HCT116 (cell line): Measurements from ENCODE around the gene GSTO2.

ENCODE experiments used
- TF ChIP-seq, protein P1 (sequence below): IDR thresholded peaks from 2 replicates; pipeline ENCODE4 v1.6.1; 2012
- TF ChIP-seq, protein P2 (sequence below), 3 experiments: fragments of 200-600 bp in 1 of 3; sonication (generic) in 1 of 3; IDR thresholded peaks in 2 of 3; conservative IDR thresholded peaks in 1 of 3; 2 replicates each; pipeline ENCODE4 v1.5.1; 2012 to 2017; ENCODE audit warnings: low read depth in 2 of 3, low read length in 2 of 3, antibody characterized with exemption in 1 of 3, borderline replicate concordance in 1 of 3, control low read depth in 1 of 3, mild to moderate bottlenecking in 1 of 3, mixed read lengths in 1 of 3, mixed run types in 1 of 3, moderate library complexity in 1 of 3; ENCODE audit not compliant: insufficient read depth in 1 of 3

DNA sequence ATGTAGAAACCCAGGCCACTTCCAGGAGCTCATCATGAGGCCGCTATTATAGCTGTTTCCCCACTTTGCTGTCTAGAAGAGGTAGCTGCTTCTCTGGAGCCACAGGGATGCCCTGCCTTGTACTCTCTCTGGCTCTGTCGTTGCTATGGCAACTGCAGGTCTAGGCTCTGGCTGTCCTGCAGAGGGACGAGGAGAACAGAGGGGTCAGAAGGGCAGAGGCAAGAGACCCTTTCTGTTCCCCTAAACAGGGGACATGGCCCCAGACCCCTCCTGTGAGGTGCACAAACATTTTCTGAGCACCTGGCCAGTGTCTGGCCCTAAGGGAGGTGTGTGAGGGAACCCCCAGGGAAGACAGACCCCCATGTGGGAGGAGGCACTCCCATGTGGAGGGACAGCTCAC, 37.9 kb downstream of the GSTO2 start:
- TF ChIP-seq, protein P1, sequence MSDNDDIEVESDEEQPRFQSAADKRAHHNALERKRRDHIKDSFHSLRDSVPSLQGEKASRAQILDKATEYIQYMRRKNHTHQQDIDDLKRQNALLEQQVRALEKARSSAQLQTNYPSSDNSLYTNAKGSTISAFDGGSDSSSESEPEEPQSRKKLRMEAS = no peak
- TF ChIP-seq, protein P2, sequence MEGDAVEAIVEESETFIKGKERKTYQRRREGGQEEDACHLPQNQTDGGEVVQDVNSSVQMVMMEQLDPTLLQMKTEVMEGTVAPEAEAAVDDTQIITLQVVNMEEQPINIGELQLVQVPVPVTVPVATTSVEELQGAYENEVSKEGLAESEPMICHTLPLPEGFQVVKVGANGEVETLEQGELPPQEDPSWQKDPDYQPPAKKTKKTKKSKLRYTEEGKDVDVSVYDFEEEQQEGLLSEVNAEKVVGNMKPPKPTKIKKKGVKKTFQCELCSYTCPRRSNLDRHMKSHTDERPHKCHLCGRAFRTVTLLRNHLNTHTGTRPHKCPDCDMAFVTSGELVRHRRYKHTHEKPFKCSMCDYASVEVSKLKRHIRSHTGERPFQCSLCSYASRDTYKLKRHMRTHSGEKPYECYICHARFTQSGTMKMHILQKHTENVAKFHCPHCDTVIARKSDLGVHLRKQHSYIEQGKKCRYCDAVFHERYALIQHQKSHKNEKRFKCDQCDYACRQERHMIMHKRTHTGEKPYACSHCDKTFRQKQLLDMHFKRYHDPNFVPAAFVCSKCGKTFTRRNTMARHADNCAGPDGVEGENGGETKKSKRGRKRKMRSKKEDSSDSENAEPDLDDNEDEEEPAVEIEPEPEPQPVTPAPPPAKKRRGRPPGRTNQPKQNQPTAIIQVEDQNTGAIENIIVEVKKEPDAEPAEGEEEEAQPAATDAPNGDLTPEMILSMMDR (IDR thresholded peaks at IDR 0.05 in 2 of 3, conservative IDR thresholded peaks at IDR 0.05 in 1 of 3; ENCODE audit: borderline replicate concordance in 1 of 3, insufficient read depth in 1 of 3, low read depth in 2 of 3, low read length in 2 of 3) = no peak
